Muscle of arm (tissue), 14 donors: ENCODE data around the gene TMEM167A. TPM values are rescaled to one million over a fixed set of nuclear protein-coding genes. Genes with fewer than 3 reads are reported as not detected.

ENCODE experiments used
- DNase-seq: peaks from one replicate; pipeline ENCODE4 v3.0.0-alpha.2; 2013
- long read RNA-seq, 11 donors: transcript quantifications; one replicate each; lab custom pipeline, GENCODE V29; 2026
- polyA plus RNA-seq, 12 donors: library from polyadenylated mRNA; unstranded; fragments of 120-200 nt; gene quantifications; one replicate each; pipeline ENCODE4 v1.2.1, GENCODE V29; 2013; ENCODE audit not compliant: insufficient read length in 12 of 12

Gene TMEM167A
- 100 to 1,000 TPM in 3 of 12 donors, 10 to 100 TPM in 9; 56.8 to 212 (median 86.3) TPM for polyA plus RNA-seq
- long read RNA-seq, donor 1, full-length matches to known transcripts = 29 of 45 reads
- long read RNA-seq, donor 1, partial matches to known transcripts = 16 of 45 reads
- long read RNA-seq, donor 1, other reads (novel, unspliced or antisense) = 0 of 45 reads
- long read RNA-seq, donor 2, full-length matches to known transcripts = 47 of 59 reads
- long read RNA-seq, donor 2, partial matches to known transcripts = 12 of 59 reads
- long read RNA-seq, donor 2, other reads (novel, unspliced or antisense) = 0 of 59 reads
- long read RNA-seq, donor 3, full-length matches to known transcripts = 18 of 18 reads
- long read RNA-seq, donor 3, partial matches to known transcripts = 0 of 18 reads
- long read RNA-seq, donor 3, other reads (novel, unspliced or antisense) = 0 of 18 reads
- long read RNA-seq, donor 4, full-length matches to known transcripts = 15 of 15 reads
- long read RNA-seq, donor 4, partial matches to known transcripts = 0 of 15 reads
- long read RNA-seq, donor 4, other reads (novel, unspliced or antisense) = 0 of 15 reads
- long read RNA-seq, donor 5, full-length matches to known transcripts = 51 of 77 reads
- long read RNA-seq, donor 5, partial matches to known transcripts = 26 of 77 reads
- long read RNA-seq, donor 5, other reads (novel, unspliced or antisense) = 0 of 77 reads
- long read RNA-seq, donor 6, full-length matches to known transcripts = 24 of 29 reads
- long read RNA-seq, donor 6, partial matches to known transcripts = 5 of 29 reads
- long read RNA-seq, donor 6, other reads (novel, unspliced or antisense) = 0 of 29 reads
- long read RNA-seq, donor 7, full-length matches to known transcripts = 10 of 10 reads
- long read RNA-seq, donor 7, partial matches to known transcripts = 0 of 10 reads
- long read RNA-seq, donor 7, other reads (novel, unspliced or antisense) = 0 of 10 reads
- long read RNA-seq, donor 8, full-length matches to known transcripts = 45 of 54 reads
- long read RNA-seq, donor 8, partial matches to known transcripts = 9 of 54 reads
- long read RNA-seq, donor 8, other reads (novel, unspliced or antisense) = 0 of 54 reads
- long read RNA-seq, donor 9, full-length matches to known transcripts = 26 of 32 reads
- long read RNA-seq, donor 9, partial matches to known transcripts = 6 of 32 reads
- long read RNA-seq, donor 9, other reads (novel, unspliced or antisense) = 0 of 32 reads
- long read RNA-seq, donor 10, full-length matches to known transcripts = 19 of 25 reads
- long read RNA-seq, donor 10, partial matches to known transcripts = 6 of 25 reads
- long read RNA-seq, donor 10, other reads (novel, unspliced or antisense) = 0 of 25 reads
- long read RNA-seq, donor 11, full-length matches to known transcripts = 44 of 50 reads
- long read RNA-seq, donor 11, partial matches to known transcripts = 6 of 50 reads
- long read RNA-seq, donor 11, other reads (novel, unspliced or antisense) = 0 of 50 reads

- DNase-seq = peak; percentile 97
Measured at GRCh38 chr5:83076742-83077661, at the start of gene TMEM167A, which contains the start of gene XRCC4. TMEM167A (minus strand) TSS chr5:83077394; CDS start chr5:83077323, 71 bp downstream. XRCC4 (plus strand) TSS chr5:83077547; CDS start chr5:83104920, 27,373 bp downstream.

GRCh38 chr5:83126501-83126900 lies 49.3 kb upstream of the TMEM167A start:
- DNase-seq = no peak

GRCh38 chr5:83125560-83125959 lies 48.4 kb upstream of the TMEM167A start:
- no peak for DNase-seq

GRCh38 chr5:83124593-83124992 lies 47.4 kb upstream of the TMEM167A start:
- no peak for DNase-seq

- peak; percentile 14 for DNase-seq
Measured at GRCh38 chr5:83118976-83119375, 41.8 kb upstream of the TMEM167A start.

GRCh38 chr5:83118471-83118870 lies 41.3 kb upstream of the TMEM167A start:
- DNase-seq = no peak

- peak; percentile 21 for DNase-seq
Measured at GRCh38 chr5:83115816-83116215, 38.6 kb upstream of the TMEM167A start.

GRCh38 chr5:83109380-83109779 lies 32.2 kb upstream of the TMEM167A start:
- no peak for DNase-seq

GRCh38 chr5:83107692-83108420 lies 30.7 kb upstream of the TMEM167A start:
- DNase-seq = no peak

GRCh38 chr5:83104021-83104420 lies 26.8 kb upstream of the TMEM167A start:
- no peak for DNase-seq

- no peak for DNase-seq
Measured at GRCh38 chr5:83102364-83102980, 25.3 kb upstream of the TMEM167A start.

- no peak for DNase-seq
Measured at GRCh38 chr5:83101514-83101913, 24.3 kb upstream of the TMEM167A start.

- no peak for DNase-seq
Measured at GRCh38 chr5:83099445-83099844, 22.3 kb upstream of the TMEM167A start.

GRCh38 chr5:83099001-83099400 lies 21.8 kb upstream of the TMEM167A start:
- DNase-seq = no peak

- no peak for DNase-seq
Measured at GRCh38 chr5:83097689-83098231, 20.6 kb upstream of the TMEM167A start.

GRCh38 chr5:83096660-83097339 lies 19.6 kb upstream of the TMEM167A start:
- no peak for DNase-seq

- no peak for DNase-seq
Measured at GRCh38 chr5:83095957-83096539, 18.9 kb upstream of the TMEM167A start.
